ENCODE results near the gene WWOX. TPM values are rescaled to one million over a fixed set of nuclear protein-coding genes. Genes with fewer than 3 reads are reported as not detected.

The WWOX gene
- total and polyA plus RNA-seq, 2 of the 4 experiments (the other 2 are of a cell fraction): 2.7 to 5.4 TPM

DNA sequence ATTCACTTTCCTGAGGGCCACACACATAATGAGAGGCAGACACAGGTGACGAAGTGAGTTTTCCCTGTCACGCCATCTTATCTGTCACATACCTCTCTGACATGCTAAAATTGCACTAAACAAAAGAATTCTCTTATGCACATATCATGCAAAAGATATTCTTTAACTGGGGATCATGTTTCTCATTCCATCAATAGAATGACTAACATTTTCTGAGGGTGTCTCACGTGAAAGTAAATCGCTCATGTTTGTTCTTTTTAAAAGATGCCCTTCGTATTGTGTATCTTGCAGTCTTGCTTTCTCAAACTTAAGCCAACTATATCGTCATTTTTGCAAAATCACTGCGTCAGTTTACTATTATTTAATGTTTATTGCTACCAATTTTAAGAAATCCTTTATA lies 306.4 kb downstream of the WWOX start:
- Histone ChIP-seq H3K27me3 (ENCODE audit: control insufficient read depth, insufficient read depth, low read length) (no peaks in the 10 kb centered on the region), H3K4ac (ENCODE audit: low read depth, low read length) (no peak overlapping the region), H2AFZ (replicated peaks; ENCODE audit: low read length, poor library complexity) (no peak overlapping the region), H3K18ac (ENCODE audit: low read depth, low read length) (no peak overlapping the region), H2AK5ac (ENCODE audit: low read depth, low read length) (no peak overlapping the region), H4K20me1 (ENCODE audit: insufficient read depth, low read length) (no peaks in the 10 kb centered on the region), H3K4me1 (ENCODE audit: control insufficient read depth, insufficient read depth, low read length) (peaks cover 2% of the 10 kb centered on the region; the same call in 1 of the 2 replicates), H3K36me3 (ENCODE audit: control insufficient read depth, insufficient read depth, low read length) (no peaks in the 10 kb centered on the region), H3K23ac (ENCODE audit: low read depth, low read length) (no peak overlapping the region), H2BK15ac (ENCODE audit: low read depth, low read length) (no peak overlapping the region), H4K91ac (ENCODE audit: insufficient read depth, low read depth, low read length) (no peak overlapping the region), H3K14ac (replicated peaks; ENCODE audit: low read depth, low read length) (no peak overlapping the region), H2BK20ac (ENCODE audit: low read depth, low read length) (no peak overlapping the region), H3K79me1 (ENCODE audit: low read depth in 1 of 2, low read length in 2 of 2) (no peaks in the 10 kb centered on the region), H3K27ac (ENCODE audit: insufficient read depth, low read length) (peak overlapping the region; percentile 44; the same call in 1 of the 2 replicates), H3K4me3 (ENCODE audit: insufficient read depth, low read depth, low read length) (no peak overlapping the region), H4K8ac (ENCODE audit: low read depth in 2 of 2, low read length in 2 of 2) (no peak overlapping the region), H3K56ac (ENCODE audit: extremely low read depth, insufficient read depth, low read length) (no peak overlapping the region), H3K9me1 (ENCODE audit: insufficient read depth, low read length) (no peaks in the 10 kb centered on the region), H4K5ac (ENCODE audit: low read depth, low read length) (no peak overlapping the region), H3K9ac (ENCODE audit: low read depth, low read length) (no peak overlapping the region), H2BK120ac (ENCODE audit: low read depth, low read length) (no peak overlapping the region), H3K9me3 (ENCODE audit: control insufficient read depth, insufficient read depth, low read length) (peaks cover 18% of the 10 kb centered on the region), H2BK5ac (ENCODE audit: low read depth, low read length, poor library complexity, severe bottlenecking) (no peak overlapping the region), H3K4me2 (ENCODE audit: low read depth, low read length) (no peak overlapping the region), H2AK9ac (replicated peaks; ENCODE audit: low read depth, low read length, poor library complexity) (no peak overlapping the region)
- ChIA-PET POLR2A (ENCODE audit: unreplicated experiment) (no interaction called here), CTCF (no interaction called here)
- in situ Hi-C loops (cut with MboI; ENCODE audit: low sequenced_read_pairs): no loop called here
- intact Hi-C loops (cut with micrococcal nuclease): no loop called here
- TF ChIP-seq MAFK (IDR thresholded peaks at IDR 0.05; ENCODE audit: low read depth, low read length): no peak
- no peak for TF ChIP-seq MXI1 (IDR thresholded peaks at IDR 0.05; ENCODE audit: borderline replicate concordance, low read depth, low read length)
- TF ChIP-seq NFE2L2 (IDR thresholded peaks at IDR 0.05; ENCODE audit: low read depth, low read length): no peak
- peak; percentile 75; the same call in 1 of the 2 replicates for TF ChIP-seq BHLHE40 (IDR thresholded peaks at IDR 0.05; ENCODE audit: low read depth, low read length)
- no peak for TF ChIP-seq RCOR1 (IDR thresholded peaks at IDR 0.05; ENCODE audit: insufficient replicate concordance, low read length)
- WGBS, 2 experiments (ENCODE audit: extremely low coverage in 2 of 2, insufficient read length in 1 of 2): no CpG with 5 or more reads among the region's 7 CpGs
- ATAC-seq (ENCODE audit: low read depth): no peak
- peak; percentile 0 for DNase-seq
- dilution Hi-C loops (cut with HindIII; ENCODE audit: low sequenced_read_pairs, unreplicated experiment): no loop called here
- no TSS peak for BruUV-seq (replicated peaks)
